NCI-H446 treated with DMSO at 0.1 percent for 48 hours (cell line): ENCODE data around the gene LCN9.
"Not testable (repeated sequence)": the region's sequence is repeated elsewhere in the genome, so short reads cannot be mapped to it uniquely, and the experiment has no call there.

Source experiments
- DNase-seq: peaks from one replicate; lab custom pipeline; 2025; lab: John Stamatoyannopoulos, UW

The LCN9 gene

DNA sequence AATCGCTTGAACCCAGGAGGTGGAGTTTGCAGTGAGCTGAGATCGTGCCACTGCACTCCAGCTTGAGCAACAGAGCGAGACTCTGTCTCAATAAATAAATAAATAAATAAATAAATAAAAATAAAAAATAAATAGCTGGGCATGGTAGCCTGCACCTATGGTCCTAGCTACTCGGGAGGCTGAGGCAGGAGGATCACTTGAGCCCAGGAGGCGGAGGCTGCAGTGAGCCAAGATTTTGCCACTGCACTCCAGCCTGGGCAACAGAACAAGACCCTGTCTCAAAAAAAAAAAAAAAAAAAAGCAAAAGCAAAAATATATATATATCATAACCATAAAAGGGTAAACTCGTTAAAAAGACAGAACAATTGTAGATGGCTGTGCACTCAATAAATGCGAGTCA is 9.7 kb downstream of the LCN9 start:
- DNase-seq: not testable (repeated sequence)

DNA sequence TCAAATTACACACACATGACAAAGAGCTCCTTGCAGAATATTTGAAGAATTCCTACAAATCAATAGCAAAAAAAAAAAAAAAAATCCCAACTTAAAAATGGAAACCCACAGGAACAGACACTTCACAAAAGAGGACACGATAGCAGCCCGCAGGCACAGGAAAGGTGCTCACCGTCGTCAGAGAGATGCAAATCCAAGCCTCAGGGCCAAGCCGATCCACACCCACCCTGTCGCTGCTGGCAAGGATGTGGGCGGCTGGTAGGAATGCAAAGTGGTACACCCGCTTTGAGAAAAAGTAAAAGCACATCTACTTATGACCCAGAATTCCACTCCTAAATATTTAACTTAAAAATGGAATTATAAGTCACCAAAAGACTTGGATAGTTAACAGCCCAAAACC is 10.8 kb downstream of the LCN9 start:
- DNase-seq: no peak

DNA sequence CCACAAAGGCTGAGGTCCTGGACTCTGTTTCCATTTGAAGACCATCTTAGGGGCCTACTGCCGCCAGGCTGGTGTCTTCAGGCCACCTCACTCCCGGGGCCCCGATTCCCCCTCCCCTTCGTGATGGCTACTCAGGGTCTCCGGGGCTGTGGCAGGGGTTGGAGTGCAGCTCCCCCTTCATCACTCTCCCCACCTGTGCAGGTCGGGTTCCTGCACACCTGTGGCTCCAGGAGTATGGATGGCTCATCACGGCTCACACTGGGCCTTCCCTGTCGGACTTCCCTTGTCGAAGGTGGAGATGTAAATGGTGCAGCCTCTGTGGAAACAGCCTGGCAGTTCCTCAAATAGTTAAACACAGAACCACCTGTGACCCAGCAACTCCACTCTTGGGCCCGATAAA is 11.9 kb downstream of the LCN9 start:
- DNase-seq: no peak

DNA sequence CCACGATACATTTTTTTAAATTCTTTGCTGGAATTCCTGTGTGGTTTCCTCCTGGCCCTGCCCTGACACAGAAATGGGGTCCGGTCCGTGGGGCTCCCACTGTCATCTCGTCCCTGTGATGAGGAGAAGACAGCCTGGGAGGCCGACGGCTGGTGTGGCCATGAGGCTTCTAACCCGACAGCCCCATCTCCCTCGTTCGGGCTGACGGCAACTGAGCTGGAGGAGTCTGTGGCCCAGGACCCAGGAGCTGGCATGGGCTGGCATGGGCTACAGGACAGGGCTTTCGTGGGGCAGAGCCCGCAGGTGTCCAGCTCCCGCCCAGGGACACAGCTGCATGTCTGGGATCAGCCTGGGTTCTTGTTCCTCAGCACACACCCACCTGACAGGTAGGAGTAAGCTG is 13.8 kb downstream of the LCN9 start:
- DNase-seq: no peak

DNA sequence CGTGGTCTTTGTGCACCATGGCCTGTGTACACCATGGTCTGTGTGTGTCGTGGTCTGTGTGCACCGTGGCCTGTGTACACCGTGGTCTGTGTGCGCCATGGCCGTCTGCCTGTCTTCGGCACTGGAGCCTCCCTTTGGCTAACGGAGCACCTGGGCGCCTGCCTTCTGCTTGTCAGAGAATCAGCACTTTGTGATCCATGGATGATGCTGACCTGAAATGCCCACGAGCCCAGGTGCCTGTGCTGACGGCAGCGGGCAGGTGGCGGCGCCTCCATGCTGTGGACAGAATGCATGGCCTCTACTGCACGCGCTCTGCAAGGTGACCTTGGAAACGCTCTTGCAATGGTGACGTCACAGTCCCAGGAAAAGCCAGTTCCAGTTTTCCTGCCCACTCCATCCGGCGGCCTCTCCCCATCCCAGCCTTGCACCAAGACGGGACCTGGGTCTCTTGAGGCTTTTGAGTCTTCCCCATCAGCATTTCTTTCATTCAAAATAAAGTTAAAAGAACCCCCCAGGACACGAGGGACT is 14.6 kb downstream of the LCN9 start:
- DNase-seq: no peak

DNA sequence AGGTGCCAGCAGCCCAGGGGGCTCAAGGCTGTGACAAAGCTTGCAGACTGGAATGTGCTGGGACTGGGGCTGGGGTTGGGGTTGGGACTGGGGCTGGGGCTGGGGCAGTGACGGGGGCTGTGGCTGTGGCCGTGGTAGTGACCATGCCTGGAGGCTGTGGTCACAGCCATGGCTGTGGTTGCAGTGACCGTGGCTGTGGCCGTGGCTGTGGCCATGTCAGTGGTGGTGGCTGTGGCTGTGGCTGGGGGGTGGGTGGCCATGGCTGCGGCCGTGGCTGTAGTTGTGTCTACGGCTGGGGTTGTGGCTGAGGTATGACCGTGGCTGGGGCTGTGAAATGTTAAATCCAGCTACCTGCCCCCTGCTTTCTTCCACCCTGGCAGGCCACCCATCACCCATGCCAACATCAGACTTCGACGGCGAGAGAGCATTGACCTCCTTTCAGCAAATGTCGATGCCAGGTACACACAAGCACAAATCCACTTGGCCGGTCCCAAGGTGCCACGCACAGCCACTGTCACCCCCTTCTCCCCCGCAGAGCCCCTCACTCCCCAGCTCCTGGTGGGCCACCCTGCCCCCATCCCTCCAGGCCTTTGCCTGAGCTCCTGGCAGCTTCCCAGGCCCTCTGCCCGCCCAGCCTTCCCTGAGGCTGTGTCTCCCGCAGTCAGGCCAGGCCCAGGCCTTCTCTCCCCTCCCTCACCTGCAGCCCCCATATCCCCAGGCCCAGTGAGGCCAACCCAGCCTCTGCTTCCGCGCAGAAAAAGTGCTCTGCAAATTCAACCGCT is 15.3 kb downstream of the LCN9 start:
- no peak for DNase-seq

DNA sequence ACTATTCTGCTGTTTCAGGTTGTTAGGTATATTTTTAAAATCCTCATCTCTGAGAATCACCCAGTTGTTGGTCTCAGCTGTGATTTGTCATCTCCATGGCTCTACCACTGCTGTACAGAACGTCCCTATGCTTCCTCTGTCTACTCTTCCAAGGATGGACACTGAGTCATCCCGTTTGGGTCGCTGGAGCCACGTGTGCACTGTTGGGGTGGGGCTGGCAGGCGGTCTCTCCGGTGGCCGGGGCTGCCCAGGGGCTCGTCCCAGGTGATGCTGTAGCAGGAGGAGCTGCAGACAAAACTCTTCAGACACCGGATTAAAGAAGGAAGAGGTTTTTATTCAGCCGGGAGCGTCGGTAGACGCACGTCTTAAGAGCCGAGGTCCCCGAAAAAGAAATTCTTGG is 16.9 kb downstream of the LCN9 start:
- DNase-seq: no peak

DNA sequence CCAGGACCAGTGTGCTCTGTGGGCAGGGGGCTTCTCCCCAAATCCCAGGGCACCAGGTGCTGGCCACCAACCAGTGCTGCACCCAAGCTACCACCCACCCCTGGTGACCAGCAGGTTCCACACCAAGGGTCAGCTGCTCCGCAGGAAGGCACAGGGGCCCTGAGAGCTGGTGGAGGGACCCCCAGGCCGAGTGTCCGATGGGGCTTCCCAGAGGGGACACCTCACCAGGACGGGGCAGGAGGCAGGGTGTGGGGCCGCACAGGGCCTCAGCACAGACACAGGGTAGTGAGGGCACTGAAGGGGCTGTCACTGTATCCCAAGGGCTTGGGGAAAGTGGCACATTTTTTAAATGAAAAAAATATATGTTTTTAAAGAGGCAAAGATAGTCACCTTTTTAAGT is 18.1 kb downstream of the LCN9 start:
- DNase-seq: no peak

DNA sequence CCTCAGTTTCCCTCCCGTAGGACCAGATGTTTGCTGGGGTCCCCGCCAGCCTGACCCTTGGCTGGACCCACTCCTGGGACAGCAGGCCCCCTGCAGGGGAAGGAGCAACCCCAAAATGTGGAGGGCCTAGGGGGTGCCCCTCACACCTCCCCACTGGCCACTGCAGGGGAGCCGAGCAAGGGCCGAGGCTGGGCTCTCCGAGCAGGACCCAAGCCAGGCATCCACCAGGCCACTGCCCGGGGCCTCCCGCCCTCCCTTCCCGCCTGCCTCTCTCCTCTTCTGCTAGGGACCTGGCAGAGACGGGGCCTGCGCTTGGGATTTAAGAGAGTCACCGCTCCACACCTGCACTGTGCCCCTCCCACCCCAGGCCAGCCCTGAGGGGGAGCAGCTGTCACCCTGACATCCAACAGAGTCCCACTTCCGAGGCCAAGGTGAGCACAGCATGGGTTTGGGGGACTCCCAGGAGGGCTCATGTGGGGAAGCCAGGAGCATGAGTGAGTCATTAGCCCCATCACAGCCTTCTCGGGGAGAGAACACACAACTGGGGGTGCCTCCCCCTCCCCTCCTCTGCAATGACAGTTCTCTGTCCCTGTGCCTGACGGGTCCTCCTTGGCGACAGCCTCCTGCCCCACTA is 20.4 kb downstream of the LCN9 start:
- no peak for DNase-seq

DNA sequence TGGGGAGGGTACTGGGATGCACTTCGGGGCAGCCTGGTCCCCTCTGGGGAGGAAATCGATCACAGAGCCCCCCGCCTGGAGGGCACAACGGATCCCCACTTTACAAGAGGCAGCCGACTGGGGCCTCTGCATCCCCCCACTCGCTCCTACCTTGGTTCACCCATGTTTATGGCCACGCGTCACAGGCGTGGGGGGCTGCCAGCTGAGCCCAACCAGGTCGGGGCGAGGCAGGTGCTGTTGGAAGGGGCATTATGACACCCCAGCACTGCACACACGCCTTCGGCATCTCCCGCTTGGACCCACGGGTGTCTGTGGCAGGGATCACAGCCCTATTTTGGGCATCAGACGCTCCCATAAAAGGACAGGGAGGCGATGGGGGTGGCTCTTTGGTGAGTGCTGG is 21.6 kb downstream of the LCN9 start:
- no peak for DNase-seq

DNA sequence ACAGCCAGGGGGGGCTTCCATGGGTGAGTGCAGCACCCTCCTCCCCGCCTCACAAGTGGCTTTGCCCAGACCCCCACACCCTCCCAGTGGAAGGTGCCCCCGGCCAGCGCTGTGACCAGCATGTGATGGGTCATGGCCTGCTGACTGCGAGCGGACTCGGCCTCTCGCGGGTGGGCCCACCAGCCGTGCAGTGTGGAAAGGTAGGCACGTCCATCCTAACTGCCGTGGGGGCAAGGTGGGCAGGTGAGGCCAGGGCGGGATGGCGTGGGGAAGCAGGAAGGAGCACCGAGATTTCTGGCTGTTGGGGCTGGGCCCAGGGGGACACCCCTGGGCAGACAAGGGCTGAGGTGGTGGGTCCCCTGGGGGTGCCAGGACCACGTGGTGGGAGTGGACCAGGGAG is 24.1 kb downstream of the LCN9 start:
- no peak for DNase-seq

DNA sequence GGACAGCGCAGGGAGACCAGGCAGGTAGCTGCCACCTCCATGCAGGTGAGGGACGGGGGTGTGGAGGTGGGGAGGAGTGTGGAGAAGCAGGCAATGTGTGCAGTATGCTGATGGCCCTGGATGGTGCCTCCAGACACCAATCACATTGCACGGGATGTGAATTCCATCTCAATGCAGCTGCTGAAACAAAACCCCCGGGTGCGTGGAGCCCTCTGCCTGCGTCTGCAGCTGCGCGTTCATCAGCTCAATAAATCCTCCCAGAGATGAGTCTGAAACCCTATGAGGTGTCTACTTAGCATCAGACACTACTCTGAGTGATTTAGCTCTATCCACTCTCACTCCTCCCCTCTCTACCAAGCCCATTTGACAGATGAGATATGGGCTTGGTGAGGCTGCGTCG is 25.9 kb downstream of the LCN9 start:
- no peak for DNase-seq

DNA sequence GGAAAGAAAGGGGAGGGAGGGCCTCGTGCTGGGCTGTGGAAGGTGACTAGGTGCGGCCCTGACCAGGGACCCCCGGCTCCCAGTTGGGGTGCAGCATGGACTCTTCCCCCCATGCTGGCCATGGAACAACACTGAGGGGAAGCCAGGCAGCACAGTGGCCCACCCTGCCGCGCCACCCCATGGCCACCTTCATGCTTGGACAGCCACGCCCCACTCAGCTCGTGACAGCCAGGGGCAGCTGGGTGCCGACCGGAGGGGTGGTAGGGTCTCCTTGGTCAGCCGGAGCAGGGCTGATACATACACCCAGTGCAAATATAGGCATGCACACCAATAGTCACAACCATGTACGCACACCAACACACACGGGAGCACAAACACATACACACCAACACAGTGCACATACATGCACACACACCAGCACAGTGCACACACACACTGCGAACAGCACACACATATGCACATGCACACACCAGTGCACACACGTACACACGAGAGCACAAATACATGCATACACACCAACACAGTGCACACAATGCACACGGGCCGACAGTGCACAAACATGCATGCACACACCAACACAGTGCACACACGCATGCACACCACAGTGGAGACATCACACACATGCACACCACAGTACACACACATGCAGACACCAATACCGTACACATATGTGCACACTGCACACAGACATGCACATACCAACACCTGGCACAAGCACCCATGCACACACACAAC is 27.9 kb downstream of the LCN9 start:
- DNase-seq: no peak

DNA sequence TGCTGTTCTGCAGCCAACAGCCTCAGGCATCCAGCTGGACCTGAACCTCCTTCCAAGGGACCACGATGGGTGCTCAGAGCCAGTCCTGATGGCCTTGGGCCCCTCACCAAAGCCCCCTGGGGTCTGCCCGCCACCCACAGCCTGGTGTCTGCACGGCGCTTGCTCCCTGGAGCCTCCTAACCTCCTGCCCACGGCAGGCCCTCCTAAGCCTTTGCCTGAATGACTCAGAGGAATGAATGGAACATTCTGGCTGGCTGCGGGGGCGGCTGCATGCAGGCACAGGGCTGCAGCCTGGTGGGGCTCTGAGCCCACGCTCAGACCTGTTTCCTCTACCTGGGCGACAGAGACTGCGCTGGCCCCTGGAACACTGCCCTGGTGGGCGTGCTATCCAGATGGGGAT is 29.3 kb downstream of the LCN9 start:
- no peak for DNase-seq

DNA sequence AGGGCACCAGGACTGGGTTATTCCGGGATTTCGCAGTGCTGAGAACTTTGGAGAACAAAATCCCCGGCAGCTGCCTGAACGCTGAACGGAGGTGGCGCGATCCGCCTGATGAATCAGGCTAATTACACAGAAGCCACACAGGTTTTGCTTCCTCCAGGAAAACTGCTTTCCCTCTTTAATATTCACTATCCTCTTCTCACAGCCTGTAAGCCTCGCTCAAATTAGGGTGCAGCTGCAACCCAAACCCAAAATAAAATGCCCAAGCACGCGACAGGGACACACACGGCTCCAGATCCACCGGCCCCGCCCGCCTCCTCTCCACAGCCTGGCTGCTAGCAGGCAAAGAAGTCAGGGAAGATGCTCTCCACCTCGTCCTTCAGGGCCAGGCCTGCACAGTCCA is 30.2 kb downstream of the LCN9 start:
- no peak for DNase-seq

DNA sequence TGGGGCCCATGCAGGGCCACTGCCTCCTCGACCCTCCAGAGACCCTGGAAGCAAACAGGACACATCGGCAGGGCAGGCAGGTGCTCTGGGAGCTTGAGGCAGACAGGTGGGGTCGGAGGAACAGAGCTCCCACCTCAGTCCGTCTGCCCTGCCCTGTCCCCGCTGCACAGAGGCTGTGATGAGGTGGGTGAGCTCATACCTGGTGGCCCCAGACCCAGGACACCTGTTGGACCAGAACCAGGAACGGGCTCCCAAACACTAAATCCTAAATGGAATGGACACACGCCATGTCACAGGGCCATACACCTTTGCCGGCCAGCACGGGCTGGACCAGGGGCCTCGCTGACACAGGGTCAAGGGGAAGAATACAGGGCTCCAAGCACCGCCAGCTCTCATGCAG is 30.7 kb downstream of the LCN9 start:
- DNase-seq: no peak

DNA sequence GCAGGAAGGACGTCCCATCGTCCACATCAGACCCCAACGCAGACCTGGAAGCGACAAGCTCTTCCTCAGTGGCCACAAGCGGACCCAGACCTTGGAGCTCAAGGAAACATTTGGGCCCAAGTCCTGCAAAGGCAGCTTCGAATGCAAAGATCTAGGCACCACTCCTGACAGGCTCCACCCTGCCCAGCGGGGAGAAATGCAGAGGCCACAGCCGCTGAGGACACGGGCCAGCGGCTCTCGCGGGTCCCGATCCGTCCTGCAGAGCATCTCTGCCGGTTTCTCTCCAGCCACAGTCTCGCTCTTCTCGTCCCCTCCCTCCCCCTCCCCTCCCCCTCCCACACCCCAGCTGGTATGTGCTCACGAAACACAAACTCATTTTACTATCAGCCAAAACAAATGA is 31.3 kb downstream of the LCN9 start:
- no peak for DNase-seq

DNA sequence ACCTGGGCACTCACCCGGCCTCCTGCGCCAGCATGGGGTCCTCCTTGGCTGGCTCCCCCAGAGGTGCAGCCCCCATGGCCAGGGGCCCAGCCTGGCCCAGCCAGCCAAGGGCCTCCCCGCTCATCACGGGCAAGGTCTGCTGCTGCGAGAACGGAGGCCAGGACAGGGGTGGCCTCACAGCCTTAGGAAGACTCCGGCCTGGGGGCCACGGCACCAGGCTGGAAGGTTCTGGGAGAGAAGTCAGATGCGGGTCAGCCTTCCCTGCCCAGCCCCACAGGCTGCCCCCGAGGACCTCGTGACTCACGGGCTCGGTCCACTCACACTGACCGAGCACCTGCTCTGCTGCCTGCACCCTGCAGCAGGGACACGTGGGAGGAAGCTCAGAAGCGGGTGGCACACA is 31.9 kb downstream of the LCN9 start:
- DNase-seq: no peak

DNA sequence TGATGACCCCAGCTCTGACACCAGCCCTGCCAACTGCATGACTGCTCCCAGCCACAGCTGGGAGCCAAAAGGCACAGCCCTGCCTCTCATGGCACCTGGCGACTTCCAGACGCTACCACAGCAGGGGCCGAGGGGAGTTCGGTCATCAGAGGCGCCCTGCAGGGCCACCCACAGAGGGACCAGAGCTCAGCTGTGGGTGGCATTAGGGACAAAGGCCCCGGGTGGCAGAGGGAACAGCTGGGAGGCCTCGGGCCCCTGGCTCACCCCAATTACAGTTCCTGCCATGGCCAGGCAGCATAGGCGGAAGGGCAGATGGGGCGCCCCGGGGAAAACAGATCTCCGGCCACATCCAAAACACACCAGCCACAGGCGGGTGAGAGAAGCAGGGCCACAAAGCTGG is 32.5 kb downstream of the LCN9 start:
- DNase-seq: no peak

DNA sequence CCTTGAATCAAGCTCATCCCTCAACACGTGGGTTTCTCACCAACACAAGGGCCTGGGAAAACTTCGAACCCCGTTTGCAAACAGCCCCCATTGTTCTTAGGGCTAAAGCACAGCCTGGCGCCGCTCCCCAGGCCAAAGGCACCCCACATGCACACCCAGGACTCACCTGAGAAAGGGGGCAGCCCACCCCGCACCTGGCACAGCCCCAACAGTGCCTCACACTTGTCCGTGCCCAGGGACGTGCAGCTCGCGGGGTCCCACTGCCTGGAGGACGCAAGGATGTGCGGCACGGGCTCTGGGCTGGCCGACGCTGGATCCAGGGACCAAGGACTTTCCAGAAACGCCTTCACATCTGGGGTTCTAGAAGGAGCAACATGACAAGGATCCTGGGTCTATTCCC is 33.3 kb downstream of the LCN9 start:
- no peak for DNase-seq

DNA sequence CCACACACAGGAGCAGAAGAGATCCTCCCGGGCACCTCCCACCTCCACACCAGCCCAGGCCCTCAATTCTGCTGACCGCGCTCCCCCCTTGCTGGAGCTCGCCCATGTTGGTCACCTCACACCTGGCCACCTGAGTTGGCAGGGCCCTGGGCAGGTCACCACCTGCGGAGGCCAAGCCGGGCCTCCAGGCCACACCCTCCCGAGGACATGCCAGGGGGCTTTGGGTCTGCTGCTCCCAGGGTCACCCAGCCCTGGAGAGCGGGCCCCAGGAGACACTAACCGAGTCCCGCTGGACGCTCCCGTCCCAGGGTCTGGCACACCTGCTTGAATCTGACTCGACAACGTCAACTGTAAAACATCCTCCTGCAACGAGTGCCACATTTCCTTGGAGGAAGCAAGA is 34.1 kb downstream of the LCN9 start:
- no peak for DNase-seq

DNA sequence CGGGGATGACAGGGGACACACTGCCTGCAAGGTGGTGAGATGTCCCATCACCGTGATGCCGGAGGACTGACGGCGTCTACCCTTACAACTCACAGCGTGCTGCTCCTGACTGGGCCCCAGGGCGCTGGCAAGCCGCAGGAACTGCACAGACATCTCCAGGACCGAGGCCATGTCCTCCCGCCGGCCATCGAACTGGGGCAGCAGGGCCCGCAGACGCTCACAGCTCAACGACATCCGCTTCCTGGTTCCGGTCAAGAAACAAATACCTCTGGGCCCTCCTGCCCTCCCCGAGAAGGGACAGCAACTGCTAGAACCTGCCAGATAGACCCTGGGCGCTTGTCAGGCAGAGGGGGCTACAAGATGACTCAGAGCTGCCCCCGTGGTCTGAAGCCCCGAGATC is 35.1 kb downstream of the LCN9 start:
- no peak for DNase-seq

DNA sequence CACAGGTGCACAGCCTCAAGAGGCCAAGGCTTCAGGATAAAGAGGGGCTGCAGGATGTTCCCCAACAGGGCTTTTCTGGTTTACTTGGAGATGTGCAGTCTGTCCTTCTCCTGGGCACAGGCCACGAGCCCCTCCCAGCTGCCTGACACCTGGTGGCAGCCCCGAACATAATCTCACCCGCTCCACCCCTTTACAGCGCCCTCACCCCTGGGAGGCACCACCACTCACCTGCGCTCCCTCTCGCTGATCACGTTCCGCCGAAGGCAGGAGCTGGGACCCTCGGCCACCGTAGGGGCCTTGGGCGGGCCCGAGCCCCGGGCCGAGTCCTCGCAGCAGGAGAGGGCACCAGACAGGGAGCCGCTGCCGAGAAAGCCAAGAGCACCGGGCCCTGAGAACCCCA is 35.7 kb downstream of the LCN9 start:
- no peak for DNase-seq
